ENCODE results near the gene TREH. TPM values are rescaled to one million over a fixed set of nuclear protein-coding genes. Genes with fewer than 3 reads are reported as not detected.

The TREH gene
- total RNA-seq, 2 experiments from 2014 or later: not detected

DNA sequence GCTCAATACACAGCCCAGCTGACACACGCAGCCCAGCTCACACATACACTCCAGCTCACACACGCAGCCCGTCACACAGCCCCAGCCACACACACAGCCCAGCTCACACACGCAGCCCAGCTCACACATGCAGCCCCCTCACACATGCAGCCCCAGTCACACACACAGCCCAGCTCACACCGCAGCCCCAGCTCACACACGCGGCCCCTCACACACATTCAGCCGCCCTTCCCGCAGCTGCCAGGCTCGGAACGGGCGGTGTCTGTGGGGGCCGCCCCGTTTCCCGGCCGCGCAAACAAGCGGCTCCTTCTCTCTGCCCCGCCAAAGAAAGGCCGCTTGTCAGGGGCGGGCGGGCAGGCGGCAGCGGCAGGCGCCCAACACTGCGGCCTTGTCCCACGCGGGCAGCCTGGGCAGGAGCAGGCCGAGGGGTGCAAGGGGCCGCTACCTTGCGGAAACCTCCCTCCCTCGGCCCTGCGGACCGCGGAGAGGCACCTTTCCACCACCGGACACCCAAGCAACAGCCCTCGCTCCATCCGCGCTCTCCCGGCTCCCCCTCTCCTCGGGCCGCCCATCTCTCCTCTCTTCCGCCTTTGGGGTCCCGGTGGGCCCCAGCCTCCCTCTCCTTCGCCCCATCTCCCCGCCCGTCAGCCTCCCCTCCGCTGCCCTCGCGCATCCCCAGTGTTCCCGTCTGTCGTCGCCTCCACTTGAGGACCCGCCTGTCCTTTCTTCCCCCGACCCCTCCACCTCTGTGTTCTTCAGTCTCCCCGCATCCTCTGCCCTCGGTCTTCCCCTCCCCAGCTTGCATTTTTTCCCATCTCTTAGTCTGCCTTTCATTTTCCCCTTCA is 69.8 kb downstream of the TREH start:
- CTCF ChIA-PET (ENCODE audit: unreplicated experiment): interaction anchor here (0.5 to 1.1 kb wide), 6 partner anchors 9 to 472 kb away, joined by 3 to 6 read pairs (median 3); no protein-coding TSS in a partner anchor
- H3K27ac ChIP-seq (ENCODE audit: low read depth, low read length, poor library complexity, severe bottlenecking): no peak overlapping the region
- no peaks in the 10 kb centered on the region for H3K9me3 ChIP-seq (ENCODE audit: low read length)
- POLR2A ChIA-PET: no interaction called here
- peaks cover 22% of the 10 kb centered on the region for H3K4me1 ChIP-seq (ENCODE audit: insufficient read depth, low read length, poor library complexity, severe bottlenecking)
- intact Hi-C loops (cut with micrococcal nuclease; ENCODE audit: unreplicated experiment): no loop called here
- no peaks in the 10 kb centered on the region for H3K9me2 ChIP-seq (ENCODE audit: insufficient read depth, low read length)
- BruUV-seq (replicated peaks): no TSS peak
- DNase-seq (ENCODE audit: low spot score): no peak
- H4K20me1 ChIP-seq (ENCODE audit: insufficient read depth, low read length): no peaks in the 10 kb centered on the region
- no peak overlapping the region for H3K4me3 ChIP-seq (ENCODE audit: low read depth, low read length, poor library complexity, severe bottlenecking)
- H2AFZ ChIP-seq (ENCODE audit: low read length): no peak overlapping the region
- peak overlapping the region; percentile 46 for H3K4me2 ChIP-seq (ENCODE audit: low read length)
- H3K36me3 ChIP-seq (ENCODE audit: insufficient read depth, low read length): no peaks in the 10 kb centered on the region
- no peaks in the 10 kb centered on the region for H3K79me2 ChIP-seq (ENCODE audit: insufficient read depth, low read depth, low read length)
- TF ChIP-seq, protein P1, sequence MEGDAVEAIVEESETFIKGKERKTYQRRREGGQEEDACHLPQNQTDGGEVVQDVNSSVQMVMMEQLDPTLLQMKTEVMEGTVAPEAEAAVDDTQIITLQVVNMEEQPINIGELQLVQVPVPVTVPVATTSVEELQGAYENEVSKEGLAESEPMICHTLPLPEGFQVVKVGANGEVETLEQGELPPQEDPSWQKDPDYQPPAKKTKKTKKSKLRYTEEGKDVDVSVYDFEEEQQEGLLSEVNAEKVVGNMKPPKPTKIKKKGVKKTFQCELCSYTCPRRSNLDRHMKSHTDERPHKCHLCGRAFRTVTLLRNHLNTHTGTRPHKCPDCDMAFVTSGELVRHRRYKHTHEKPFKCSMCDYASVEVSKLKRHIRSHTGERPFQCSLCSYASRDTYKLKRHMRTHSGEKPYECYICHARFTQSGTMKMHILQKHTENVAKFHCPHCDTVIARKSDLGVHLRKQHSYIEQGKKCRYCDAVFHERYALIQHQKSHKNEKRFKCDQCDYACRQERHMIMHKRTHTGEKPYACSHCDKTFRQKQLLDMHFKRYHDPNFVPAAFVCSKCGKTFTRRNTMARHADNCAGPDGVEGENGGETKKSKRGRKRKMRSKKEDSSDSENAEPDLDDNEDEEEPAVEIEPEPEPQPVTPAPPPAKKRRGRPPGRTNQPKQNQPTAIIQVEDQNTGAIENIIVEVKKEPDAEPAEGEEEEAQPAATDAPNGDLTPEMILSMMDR (conservative IDR thresholded peaks at IDR 0.05; ENCODE audit: low read length): no peak
- peak; percentile 89; the same call in 1 of the 2 replicates for TF ChIP-seq EZH2phosphoT487 (IDR thresholded peaks at IDR 0.05; ENCODE audit: borderline replicate concordance, low read depth, low read length)

DNA sequence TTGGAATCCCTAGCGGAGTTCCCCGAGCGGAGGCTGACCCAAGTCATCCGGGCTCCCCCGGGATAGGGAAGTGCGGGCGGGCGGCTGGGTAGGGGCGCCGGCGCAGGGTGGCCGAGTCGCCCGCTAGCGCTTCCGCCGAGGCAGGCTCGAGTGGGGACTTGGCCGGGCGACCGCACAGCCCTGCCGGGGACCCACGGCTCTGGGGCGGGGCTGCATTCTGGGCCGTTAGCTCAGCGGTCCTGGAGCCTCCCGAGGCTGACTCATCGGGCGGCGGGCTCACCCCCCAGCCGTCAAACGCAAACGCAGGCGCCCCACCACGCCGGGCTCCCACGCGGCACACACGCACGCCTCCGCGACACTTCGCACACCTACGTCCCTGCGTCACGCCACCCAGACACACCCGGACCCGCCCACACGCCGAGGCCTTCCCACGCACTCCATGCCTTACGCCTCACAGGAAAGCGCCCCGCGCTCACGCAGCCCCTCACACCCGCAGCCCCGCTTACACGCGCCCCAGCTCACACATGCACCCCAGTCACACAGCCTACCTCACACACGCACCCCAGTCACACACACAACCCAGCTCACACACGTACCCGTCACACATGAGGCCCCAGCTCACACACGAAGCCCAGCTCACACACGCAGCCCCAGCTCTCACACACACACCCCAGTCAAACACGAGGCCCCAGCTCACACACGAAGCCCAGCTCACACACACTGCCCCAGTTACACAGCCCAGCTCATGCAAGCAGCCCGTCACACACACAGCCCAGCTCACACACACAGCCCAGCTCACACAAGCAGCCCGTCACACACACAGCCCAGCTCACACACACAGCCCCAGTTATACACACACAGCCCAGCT is 70.9 kb downstream of the TREH start:
- POLR2A ChIA-PET: no interaction called here
- no peaks in the 10 kb centered on the region for H3K9me2 ChIP-seq (ENCODE audit: insufficient read depth, low read length)
- H2AFZ ChIP-seq (ENCODE audit: low read length): no peak overlapping the region; the same call in 1 of the 2 replicates
- H3K9me3 ChIP-seq (ENCODE audit: low read length): no peaks in the 10 kb centered on the region
- intact Hi-C loops (cut with micrococcal nuclease; ENCODE audit: unreplicated experiment): no loop called here
- no peak for DNase-seq (ENCODE audit: low spot score)
- no peak overlapping the region for H3K27ac ChIP-seq (ENCODE audit: low read depth, low read length, poor library complexity, severe bottlenecking)
- H3K4me3 ChIP-seq (ENCODE audit: low read depth, low read length, poor library complexity, severe bottlenecking): peak overlapping the region; percentile 54
- CTCF ChIA-PET (ENCODE audit: unreplicated experiment): interaction anchor here (0.5 to 1.0 kb wide), 5 partner anchors 10 to 471 kb away, joined by 3 to 6 read pairs (median 3); no protein-coding TSS in a partner anchor
- BruUV-seq (replicated peaks): no TSS peak
- peak overlapping the region; percentile 68 for H3K4me2 ChIP-seq (ENCODE audit: low read length)
- no peaks in the 10 kb centered on the region for H3K36me3 ChIP-seq (ENCODE audit: insufficient read depth, low read length)
- no peaks in the 10 kb centered on the region for H3K79me2 ChIP-seq (ENCODE audit: insufficient read depth, low read depth, low read length)
- H3K4me1 ChIP-seq (ENCODE audit: insufficient read depth, low read length, poor library complexity, severe bottlenecking): peaks cover 22% of the 10 kb centered on the region
- TF ChIP-seq EZH2phosphoT487 (IDR thresholded peaks at IDR 0.05; ENCODE audit: borderline replicate concordance, low read depth, low read length): no peak
- TF ChIP-seq, protein P1 (conservative IDR thresholded peaks at IDR 0.05; ENCODE audit: low read length): no peak
- no peaks in the 10 kb centered on the region for H4K20me1 ChIP-seq (ENCODE audit: insufficient read depth, low read length)
